H9 (cell line): ENCODE measurements around the gene VPS13A. TPM values are rescaled to one million over a fixed set of nuclear protein-coding genes. Genes with fewer than 3 reads are reported as not detected.

ENCODE experiments used
- DNase-seq: peaks from one replicate; pipeline ENCODE4 v3.0.0-alpha.2; 2017
- H2AFZ ChIP-seq: one replicate; pipeline ENCODE4 v1.6.1; 2013; ENCODE audit warnings: mild to moderate bottlenecking, low read length, control low read depth, moderate library complexity
- H2AK5ac ChIP-seq: 2 replicates; pipeline ENCODE4 v1.6.1; 2013; ENCODE audit warnings: low read length, control low read depth, mixed read lengths; ENCODE audit not compliant: insufficient read length
- H2BK120ac ChIP-seq: one replicate; pipeline ENCODE4 v1.6.1; 2013; ENCODE audit warnings: low read depth, mild to moderate bottlenecking, low read length, control low read depth, inconsistent platforms; ENCODE audit not compliant: poor library complexity, severe bottlenecking
- H2BK12ac ChIP-seq: 2 replicates; pipeline ENCODE4 v1.6.1; 2013; ENCODE audit warnings: low read length, control low read depth, mixed read lengths, low read depth; ENCODE audit not compliant: insufficient read length
- H2BK15ac ChIP-seq: 2 replicates; pipeline ENCODE4 v1.6.1; 2013; ENCODE audit warnings: low read depth, low read length, control low read depth
- H2BK20ac ChIP-seq: one replicate; pipeline ENCODE4 v1.6.1; 2013; ENCODE audit warnings: low read depth, mild to moderate bottlenecking, low read length, control low read depth, inconsistent platforms; ENCODE audit not compliant: poor library complexity, severe bottlenecking
- H2BK5ac ChIP-seq: 2 replicates; pipeline ENCODE4 v1.6.1; 2013; ENCODE audit warnings: low read length, control low read depth, mixed read lengths; ENCODE audit not compliant: insufficient read length
- H3K14ac ChIP-seq: 2 replicates; pipeline ENCODE4 v1.6.1; 2013; ENCODE audit warnings: low read length, control low read depth; ENCODE audit not compliant: insufficient read depth
- H3K18ac ChIP-seq: 2 replicates; pipeline ENCODE4 v1.6.1; 2013; ENCODE audit warnings: low read depth, mild to moderate bottlenecking, mixed read lengths, low read length, control low read depth; ENCODE audit not compliant: insufficient read length
- H3K23ac ChIP-seq: 2 replicates; pipeline ENCODE4 v1.6.1; 2013; ENCODE audit warnings: low read length, control low read depth, mixed read lengths, low read depth; ENCODE audit not compliant: insufficient read length
- H3K23me2 ChIP-seq: 2 replicates; pipeline ENCODE4 v1.6.1; 2013; ENCODE audit warnings: low read depth, mild to moderate bottlenecking, mixed read lengths, low read length, control low read depth; ENCODE audit not compliant: insufficient read length, poor library complexity, severe bottlenecking
- H3K27ac ChIP-seq: 2 replicates; pipeline ENCODE4 v1.5.1; 2013; ENCODE audit warnings: low read length, control low read depth, mixed read lengths, low read depth; ENCODE audit not compliant: insufficient read length
- H3K27me3 ChIP-seq: 2 replicates; pipeline ENCODE4 v1.6.1; 2013; ENCODE audit warnings: low read length, control low read depth, inconsistent platforms; ENCODE audit not compliant: insufficient read depth
- H3K4ac ChIP-seq: 2 replicates; pipeline ENCODE4 v1.6.1; 2013; ENCODE audit warnings: low read depth, mild to moderate bottlenecking, control low read depth, inconsistent platforms, low read length, moderate library complexity
- H3K4me1 ChIP-seq: 2 replicates; pipeline ENCODE4 v1.6.1; 2013; ENCODE audit warnings: low read length, control low read depth, inconsistent platforms; ENCODE audit not compliant: insufficient read depth
- H3K4me2 ChIP-seq: 2 replicates; pipeline ENCODE4 v1.6.1; 2013; ENCODE audit warnings: low read length, control low read depth, mixed read lengths; ENCODE audit not compliant: insufficient read length, insufficient read depth
- H3K56ac ChIP-seq: 2 replicates; pipeline ENCODE4 v1.6.1; 2013; ENCODE audit warnings: low read depth, mild to moderate bottlenecking, mixed read lengths, low read length, control low read depth; ENCODE audit not compliant: insufficient read length
- H3K79me1 ChIP-seq: 2 replicates; pipeline ENCODE4 v1.6.1; 2013; ENCODE audit warnings: low read depth, mild to moderate bottlenecking, moderate library complexity, low read length, control low read depth, inconsistent platforms; ENCODE audit not compliant: insufficient read depth, poor library complexity, severe bottlenecking
- H3K79me2 ChIP-seq: 2 replicates; pipeline ENCODE4 v1.6.1; 2013; ENCODE audit warnings: low read length, control low read depth, inconsistent platforms; ENCODE audit not compliant: insufficient read depth
- H3K9ac ChIP-seq: 2 replicates; pipeline ENCODE4 v1.6.1; 2013; ENCODE audit warnings: low read length, control low read depth, mixed read lengths; ENCODE audit not compliant: insufficient read length; ENCODE audit errors: extremely low read depth
- H3K9me3 ChIP-seq: one replicate; pipeline ENCODE4 v1.6.1; 2013; ENCODE audit warnings: low read depth, low read length, inconsistent platforms; ENCODE audit not compliant: control insufficient read depth
- H3T11ph ChIP-seq: one replicate; pipeline ENCODE4 v1.6.1; 2013; ENCODE audit warnings: mild to moderate bottlenecking, low read length, control low read depth, inconsistent platforms
- H4K20me1 ChIP-seq: one replicate; pipeline ENCODE4 v1.6.1; 2013; ENCODE audit not compliant: control insufficient read depth, insufficient read length, insufficient read depth
- H4K5ac ChIP-seq: 2 replicates; pipeline ENCODE4 v1.6.1; 2013; ENCODE audit warnings: low read depth, mild to moderate bottlenecking, mixed read lengths, low read length, control low read depth; ENCODE audit not compliant: insufficient read length
- H4K8ac ChIP-seq: replicated peaks from 2 replicates; pipeline ENCODE4 v1.6.1; 2013; ENCODE audit warnings: low read length, control low read depth, mixed read lengths, low read depth; ENCODE audit not compliant: insufficient read length
- H4K91ac ChIP-seq: 2 replicates; pipeline ENCODE4 v1.6.1; 2013; ENCODE audit warnings: low read depth, mild to moderate bottlenecking, moderate library complexity, mixed read lengths, low read length, control low read depth; ENCODE audit not compliant: insufficient read length
- H3K27ac Mint-ChIP-seq, 3 experiments: 2 replicates in 2 of 3; 3 replicates in 1 of 3; pipeline ENCODE4 v1.8.0; 2020 to 2021; ENCODE audit warnings: mixed read lengths in 3 of 3, mild to moderate bottlenecking in 1 of 3, moderate library complexity in 1 of 3
- H3K27me3 Mint-ChIP-seq: 2 replicates; pipeline ENCODE4 v1.8.0; 2021; ENCODE audit warnings: low read depth, mild to moderate bottlenecking, moderate library complexity, mixed read lengths
- H3K36me3 Mint-ChIP-seq, 3 experiments: 2 replicates in 2 of 3; 3 replicates in 1 of 3; pipeline ENCODE4 v1.8.0; 2020 to 2021; ENCODE audit warnings: low read depth in 3 of 3, mixed read lengths in 3 of 3; ENCODE audit not compliant: insufficient read depth in 1 of 3
- H3K4me1 Mint-ChIP-seq, 2 experiments: 2 replicates each; pipeline ENCODE4 v1.8.0; 2020; ENCODE audit warnings: mixed read lengths in 2 of 2
- H3K4me3 Mint-ChIP-seq, 2 experiments: 2 replicates in 1 of 2; 3 replicates in 1 of 2; pipeline ENCODE4 v1.8.0; 2020 to 2021; ENCODE audit warnings: mild to moderate bottlenecking in 2 of 2, mixed read lengths in 2 of 2, moderate library complexity in 1 of 2
- H3K9me3 Mint-ChIP-seq, 2 experiments: 2 replicates in 1 of 2; 3 replicates in 1 of 2; pipeline ENCODE4 v1.8.0; 2020; ENCODE audit warnings: mild to moderate bottlenecking in 2 of 2, mixed read lengths in 2 of 2, moderate library complexity in 1 of 2
- CTCF ChIP-seq: fragments of 200-600 bp; sonication (generic); conservative IDR thresholded peaks from 3 replicates; pipeline ENCODE4 v1.8.0; 2021; ENCODE audit warnings: antibody characterized with exemption, mild to moderate bottlenecking
- WGBS: extraction: QIAGEN DNeasy Blood & Tissue Kit; methylation state at CpG from one replicate; pipeline ENCODE4 v1.1.7; 2013; ENCODE audit warnings: missing lambda C conversion rate, low lambda C conversion rate, mixed read lengths; ENCODE audit not compliant: insufficient read length; ENCODE audit errors: extremely low coverage; 5-methylcytosine and 5-hydroxymethylcytosine counted together
- total RNA-seq: library from RNA; stranded (reverse); gene quantifications from 2 replicates; pipeline ENCODE4 v1.2.1, GENCODE V29; 2021

The VPS13A gene
- total RNA-seq, 1 experiment from 2014 or later, result 34.0 TPM

DNA sequence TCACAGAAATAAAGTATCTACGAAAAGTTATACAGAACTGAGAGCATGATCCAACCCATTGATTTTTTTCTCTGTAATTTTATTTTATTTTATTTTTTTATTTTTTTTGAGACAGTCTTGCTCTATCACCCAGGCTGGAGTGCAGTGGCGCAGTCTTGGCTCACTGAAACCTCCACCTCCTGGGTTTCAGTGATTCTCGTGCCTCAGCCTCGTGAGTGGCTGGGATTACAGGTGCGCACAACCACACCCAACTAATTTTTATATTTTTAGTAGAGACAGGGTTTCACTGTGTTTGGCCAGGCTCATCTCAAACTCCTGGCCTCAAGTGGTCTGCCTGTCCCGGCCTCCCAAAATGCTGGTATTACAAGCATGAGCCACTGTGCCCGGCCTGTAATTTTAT lies 107.3 kb downstream of the VPS13A start:
- H3K4ac ChIP-seq, result no peak overlapping the region
- H2AK5ac ChIP-seq, result no peak overlapping the region
- H3K23ac ChIP-seq, result no peak overlapping the region
- H4K91ac ChIP-seq, result no peak overlapping the region
- H3K4me2 ChIP-seq, result no peak overlapping the region
- no peaks in the 10 kb centered on the region for H3K27me3 Mint-ChIP-seq
- no peaks in the 10 kb centered on the region for H3K79me2 ChIP-seq
- H3K9me3 ChIP-seq, result no peaks in the 10 kb centered on the region
- H4K8ac ChIP-seq, result no peak overlapping the region
- H2AFZ ChIP-seq, result no peak overlapping the region
- H4K20me1 ChIP-seq, result no peaks in the 10 kb centered on the region
- no peak overlapping the region for H3K4me3 Mint-ChIP-seq
- no peak overlapping the region for H2BK12ac ChIP-seq
- no peaks in the 10 kb centered on the region for H3K4me1 ChIP-seq
- H2BK20ac ChIP-seq, result no peak overlapping the region
- no CpG with 5 or more reads among the region's 7 CpGs for WGBS
- no peaks in the 10 kb centered on the region for H3K79me1 ChIP-seq
- peaks cover 16 to 30% (median 21%) of the 10 kb centered on the region in 3 experiments for H3K36me3 Mint-ChIP-seq
- no peak overlapping the region for H3K27ac ChIP-seq
- no peak overlapping the region for H2BK120ac ChIP-seq
- no peak for TF ChIP-seq CTCF
- no peak for DNase-seq
- H3K9me3 Mint-ChIP-seq, result peaks cover 5 to 6% of the 10 kb centered on the region in 2 experiments; a peak in 4 of 5 replicates
- H2BK5ac ChIP-seq, result no peak overlapping the region
- H3K9ac ChIP-seq, result no peak overlapping the region
- H3K27me3 ChIP-seq, result no peaks in the 10 kb centered on the region
- H3K27ac Mint-ChIP-seq, result no peak overlapping the region; a peak in 1 of 7 replicates
- H3K56ac ChIP-seq, result no peak overlapping the region
- no peak overlapping the region for H2BK15ac ChIP-seq
- no peak overlapping the region for H3K18ac ChIP-seq
- H4K5ac ChIP-seq, result no peak overlapping the region
- 0 out of 4 replicates have a peak, but pooled peaks cover 0 to 2% of the 10 kb centered on the region in 2 experiments for H3K4me1 Mint-ChIP-seq
- no peaks in the 10 kb centered on the region for H3K23me2 ChIP-seq
- no peak overlapping the region for H3T11ph ChIP-seq
- H3K14ac ChIP-seq, result no peak overlapping the region
